Measurements from ENCODE around the gene WDR55. TPM values are rescaled to one million over a fixed set of nuclear protein-coding genes. Genes with fewer than 3 reads are reported as not detected.

WDR55 gene
- total and polyA plus RNA-seq, 10 of the 15 experiments (the other 5 are each of a cell fraction or from before 2014, with no cell fraction given) = 3.4 to 27.8 (median 20.3) TPM

DNA sequence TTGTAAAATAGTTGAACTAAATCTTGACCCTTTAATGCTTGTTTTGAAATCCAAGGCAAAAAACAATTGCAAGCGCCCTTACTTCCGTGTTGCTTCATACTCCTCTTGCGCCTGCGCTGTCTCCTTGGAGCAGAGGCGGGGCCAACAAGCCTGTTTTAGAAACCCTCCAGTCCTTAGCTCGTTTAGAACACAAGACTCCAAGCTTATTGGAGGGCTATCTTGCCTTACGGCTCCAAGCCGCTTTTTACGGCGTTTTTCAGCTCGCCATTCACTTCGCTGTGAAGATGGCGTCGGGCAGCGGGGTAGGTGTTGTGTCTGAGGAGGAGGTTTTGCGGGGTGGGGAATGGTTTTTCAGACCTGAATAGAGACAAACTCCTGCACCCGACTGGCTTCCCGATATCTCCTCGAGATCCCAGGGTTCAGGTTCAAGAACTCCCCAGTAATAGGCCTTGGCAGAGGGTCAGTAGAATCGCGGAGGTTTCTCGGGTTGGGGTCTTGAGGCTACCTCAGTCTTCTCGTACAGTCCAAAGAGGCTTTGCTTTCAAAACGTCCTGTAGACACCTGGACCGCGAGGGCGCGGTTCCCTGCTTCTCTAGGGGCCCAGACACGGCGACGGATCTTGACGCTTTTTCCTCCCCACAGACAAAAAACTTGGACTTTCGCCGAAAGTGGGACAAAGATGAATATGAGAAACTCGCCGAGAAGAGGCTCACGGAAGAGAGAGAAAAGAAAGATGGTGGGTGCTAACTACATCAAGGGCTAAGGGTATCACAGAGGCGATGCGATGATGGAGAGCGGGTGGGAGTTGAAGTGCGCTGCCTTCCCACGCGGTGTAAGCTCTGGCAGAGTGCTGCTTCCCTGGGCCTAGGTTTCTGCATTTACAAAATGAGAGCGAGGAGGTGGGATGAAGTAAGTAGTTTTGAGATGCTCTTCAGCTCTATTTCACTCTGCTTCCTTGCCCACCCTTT is 35.8 kb downstream of the WDR55 start, which contains the start of gene ZMAT2 (continued):
- TF ChIP-seq CUX1 (IDR thresholded peaks at IDR 0.05; ENCODE audit: insufficient replicate concordance, low read depth, low read length) (no peak), HDGF (IDR thresholded peaks at IDR 0.05) (no peak), ZNF622 (IDR thresholded peaks at IDR 0.05) (no peak), IRF3 (IDR thresholded peaks at IDR 0.05) (0 out of 2 replicates have a peak, but pooled peaks have one; percentile 26), POU2F2 (IDR thresholded peaks at IDR 0.05; ENCODE audit: borderline replicate concordance, low read depth, low read length) (peak; percentile 64; the same call in 1 of the 3 replicates), PAX8 (IDR thresholded peaks at IDR 0.05) (no peak), HDAC6 (IDR thresholded peaks at IDR 0.05; ENCODE audit: unreplicated experiment) (no peak), ATF3 (IDR thresholded peaks at IDR 0.05; ENCODE audit: borderline replicate concordance, extremely low read depth, low read depth, low read length) (peak; percentile 94; the same call in 1 of the 2 replicates), RFX5 (IDR thresholded peaks at IDR 0.05; ENCODE audit: low read depth, low read length) (no peak), SKIL (IDR thresholded peaks at IDR 0.05; ENCODE audit: low read depth, poor library complexity, severe bottlenecking) (no peak), CREB1 (IDR thresholded peaks at IDR 0.05; ENCODE audit: low read depth) (peak; percentile 82), STAT3 (IDR thresholded peaks at IDR 0.05; ENCODE audit: low read depth, low read length) (no peak), POLR2AphosphoS5 (IDR thresholded peaks at IDR 0.05; ENCODE audit: low read length) (peak; percentile 91), PRDM15 (CRISPR knock-in tag; IDR thresholded peaks at IDR 0.05) (no peak), HCFC1 (IDR thresholded peaks at IDR 0.05; ENCODE audit: low read length) (peak; percentile 76), POLR2A (IDR thresholded peaks at IDR 0.05; ENCODE audit: low read depth, low read length) (peak; percentile 88), BCL11A (IDR thresholded peaks at IDR 0.05; ENCODE audit: low read depth, low read length) (no peak)

Measured in GM12878 (cell line).